HG03521 (cell line): Measurements from ENCODE around the gene TENM4.

Experiments used
- ATAC-seq: cut with Tn5 transposase; IDR thresholded peaks from one replicate; pipeline ENCODE4 v1.9.1; 2021; ENCODE audit warnings: mild to moderate bottlenecking, moderate library complexity; ENCODE audit not compliant: unreplicated experiment

The TENM4 gene

GRCh38 chr11:78694152-78694551, 746.7 kb downstream of the TENM4 start:
- no peak for ATAC-seq

GRCh38 chr11:78691215-78691614, 749.6 kb downstream of the TENM4 start:
- no peak for ATAC-seq

GRCh38 chr11:78690352-78690987, 750.4 kb downstream of the TENM4 start:
- ATAC-seq = no peak

GRCh38 chr11:78689585-78690153, 751.2 kb downstream of the TENM4 start:
- ATAC-seq = no peak

- ATAC-seq = no peak
Observed at GRCh38 chr11:78689101-78689500, 751.7 kb downstream of the TENM4 start.

GRCh38 chr11:78688460-78688859, 752.4 kb downstream of the TENM4 start:
- no peak for ATAC-seq

GRCh38 chr11:78685156-78685555, 755.7 kb downstream of the TENM4 start:
- ATAC-seq = no peak

GRCh38 chr11:78684377-78684776, 756.5 kb downstream of the TENM4 start:
- ATAC-seq = no peak

GRCh38 chr11:78683774-78684173, 757.1 kb downstream of the TENM4 start:
- no peak for ATAC-seq

- no peak for ATAC-seq
Observed at GRCh38 chr11:78676026-78676557, 764.7 kb downstream of the TENM4 start.

- ATAC-seq = no peak
Observed at GRCh38 chr11:78672850-78673620, 767.8 kb downstream of the TENM4 start.

GRCh38 chr11:78669249-78669648, 771.6 kb downstream of the TENM4 start:
- ATAC-seq = no peak

- ATAC-seq = no peak
Observed at GRCh38 chr11:78667461-78667860, 773.4 kb downstream of the TENM4 start.

GRCh38 chr11:78666675-78667160, 774.1 kb downstream of the TENM4 start:
- no peak for ATAC-seq

- ATAC-seq = no peak
Observed at GRCh38 chr11:78664636-78665035, 776.2 kb downstream of the TENM4 start.

- ATAC-seq = no peak
Observed at GRCh38 chr11:78662811-78663210, 778.0 kb downstream of the TENM4 start.

GRCh38 chr11:78660471-78660870, 780.4 kb downstream of the TENM4 start:
- no peak for ATAC-seq

GRCh38 chr11:78659326-78660270, 781.2 kb downstream of the TENM4 start:
- no peak for ATAC-seq

GRCh38 chr11:78657968-78658839, 782.6 kb downstream of the TENM4 start:
- no peak for ATAC-seq

- no peak for ATAC-seq
Observed at GRCh38 chr11:78657441-78657840, 783.4 kb downstream of the TENM4 start.
